Tibial nerve (tissue), 4 donors: Measurements from ENCODE around the gene SRD5A3.

Experiments used
- CTCF ChIP-seq, 5 experiments: fragments of 200-600 bp in 3 of 5; fragments of 450-650 bp in 2 of 5; sonication (generic) in 3 of 5; IDR thresholded peaks; one replicate each; pipeline ENCODE4 v1.5.1; 2016 to 2019; ENCODE audit warnings: antibody characterized with exemption in 5 of 5, mild to moderate bottlenecking in 3 of 5, moderate library complexity in 2 of 5
- EP300 ChIP-seq, 2 donors: sonication (generic); formaldehyde crosslinking; IDR thresholded peaks; one replicate each; pipeline ENCODE4 v1.6.1; 2017; ENCODE audit warnings: antibody characterized with exemption in 2 of 2, mild to moderate bottlenecking in 1 of 2
- POLR2A ChIP-seq, 2 donors: fragments of 450-650 bp; IDR thresholded peaks; one replicate each; pipeline ENCODE4 v1.6.1; 2017; ENCODE audit warnings: antibody characterized with exemption in 2 of 2, mild to moderate bottlenecking in 2 of 2, moderate library complexity in 2 of 2

DNA sequence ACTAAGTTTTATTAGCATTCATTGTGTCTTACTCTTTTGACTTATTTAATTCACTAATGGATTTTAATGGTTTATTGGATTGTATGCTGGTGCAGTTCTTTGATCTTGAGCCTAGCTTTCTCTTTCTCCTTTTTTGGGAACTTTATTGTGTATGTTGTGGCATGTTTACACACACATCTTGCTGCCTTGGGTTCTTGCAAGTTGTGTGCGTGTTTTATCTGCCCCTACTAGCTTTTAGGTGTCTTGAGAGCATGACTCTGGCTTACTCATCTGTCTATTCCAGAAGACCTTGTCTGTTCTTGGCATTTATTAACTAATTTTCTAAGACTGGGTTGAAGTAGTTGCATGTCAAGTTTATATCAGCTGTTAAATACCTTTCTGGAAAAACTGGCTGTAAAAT lies 52.4 kb downstream of the SRD5A3 start:
- TF ChIP-seq POLR2A (IDR thresholded peaks at IDR 0.05) = no peak
- no peak for TF ChIP-seq CTCF (IDR thresholded peaks at IDR 0.05)
- TF ChIP-seq EP300 (IDR thresholded peaks at IDR 0.05) = no peak
